Nephron progenitor cell (in vitro differentiated cells): ENCODE measurements around the gene CHST6.
"Not testable (repeated sequence)": the region's sequence is repeated elsewhere in the genome, so short reads cannot be mapped to it uniquely, and the experiment has no call there.

ENCODE experiments used
- DNase-seq: peaks from one replicate; pipeline ENCODE4 v3.0.0; 2021
- H3K27ac Mint-ChIP-seq: 2 replicates; pipeline ENCODE4 v1.8.0; 2021; ENCODE audit warnings: mild to moderate bottlenecking, moderate library complexity, mixed read lengths
- H3K27me3 Mint-ChIP-seq: 2 replicates; pipeline ENCODE4 v1.8.0; 2021; ENCODE audit warnings: mild to moderate bottlenecking, low read depth, mixed read lengths; ENCODE audit not compliant: poor library complexity
- H3K36me3 Mint-ChIP-seq: 2 replicates; pipeline ENCODE4 v1.8.0; 2021; ENCODE audit warnings: low read depth, mixed read lengths
- H3K4me1 Mint-ChIP-seq: 2 replicates; pipeline ENCODE4 v1.8.0; 2021; ENCODE audit warnings: mixed read lengths
- H3K4me3 Mint-ChIP-seq: 2 replicates; pipeline ENCODE4 v1.8.0; 2021; ENCODE audit warnings: mild to moderate bottlenecking, moderate library complexity, mixed read lengths
- H3K9me3 Mint-ChIP-seq: 2 replicates; pipeline ENCODE4 v1.8.0; 2021; ENCODE audit warnings: mild to moderate bottlenecking, moderate library complexity, mixed read lengths
- CTCF ChIP-seq: fragments of 200-600 bp; sonication (generic); IDR thresholded peaks from 2 replicates; pipeline ENCODE4 v1.5.0; 2021; ENCODE audit warnings: antibody characterized with exemption

The CHST6 gene

GRCh38 chr16:75506574-75506973 lies 11.3 kb upstream of the CHST6 start:
- no peak for DNase-seq
- H3K4me1 Mint-ChIP-seq = peaks cover 18% of the 10 kb centered on the region
- peak overlapping the region; percentile 74 for H3K27ac Mint-ChIP-seq
- no peak overlapping the region for H3K4me3 Mint-ChIP-seq
- no peak for TF ChIP-seq CTCF
- peaks cover 18% of the 10 kb centered on the region for H3K27me3 Mint-ChIP-seq
- H3K36me3 Mint-ChIP-seq = no peaks in the 10 kb centered on the region
- H3K9me3 Mint-ChIP-seq = no peaks in the 10 kb centered on the region

- no peak for DNase-seq
- no peak overlapping the region for H3K27ac Mint-ChIP-seq
- no peak overlapping the region for H3K4me3 Mint-ChIP-seq
- no peaks in the 10 kb centered on the region for H3K9me3 Mint-ChIP-seq
- TF ChIP-seq CTCF = no peak
- peaks cover 18% of the 10 kb centered on the region for H3K4me1 Mint-ChIP-seq
- H3K27me3 Mint-ChIP-seq = peaks cover 18% of the 10 kb centered on the region
- no peaks in the 10 kb centered on the region for H3K36me3 Mint-ChIP-seq
Observed at GRCh38 chr16:75506107-75506506, 10.9 kb upstream of the CHST6 start.

- H3K4me1 Mint-ChIP-seq = peaks cover 18% of the 10 kb centered on the region
- no peak overlapping the region for H3K27ac Mint-ChIP-seq
- TF ChIP-seq CTCF = no peak
- no peak for DNase-seq
- peaks cover 12% of the 10 kb centered on the region for H3K27me3 Mint-ChIP-seq
- no peaks in the 10 kb centered on the region for H3K9me3 Mint-ChIP-seq
- no peaks in the 10 kb centered on the region for H3K36me3 Mint-ChIP-seq
- H3K4me3 Mint-ChIP-seq = no peak overlapping the region
Observed at GRCh38 chr16:75503801-75504200, 8.6 kb upstream of the CHST6 start.

- Mint-ChIP-seq H3K4me3 (no peak overlapping the region), H3K4me1 (peaks cover 18% of the 10 kb centered on the region), H3K36me3 (no peaks in the 10 kb centered on the region), H3K27me3 (peaks cover 12% of the 10 kb centered on the region), H3K9me3 (no peaks in the 10 kb centered on the region), H3K27ac (no peak overlapping the region)
- DNase-seq = no peak
- no peak for TF ChIP-seq CTCF
Observed at GRCh38 chr16:75502916-75503605, 7.8 kb upstream of the CHST6 start.

GRCh38 chr16:75501820-75502219 lies 6.6 kb upstream of the CHST6 start:
- DNase-seq = not testable (repeated sequence)

GRCh38 chr16:75501359-75501758 lies 6.1 kb upstream of the CHST6 start:
- peaks cover 12% of the 10 kb centered on the region for H3K4me1 Mint-ChIP-seq
- H3K9me3 Mint-ChIP-seq = no peaks in the 10 kb centered on the region
- H3K27me3 Mint-ChIP-seq = peaks cover 10% of the 10 kb centered on the region
- DNase-seq = no peak
- H3K4me3 Mint-ChIP-seq = no peak overlapping the region
- H3K36me3 Mint-ChIP-seq = no peaks in the 10 kb centered on the region
- no peak for TF ChIP-seq CTCF
- no peak overlapping the region for H3K27ac Mint-ChIP-seq

More at GRCh38 chr16:75501820-75502219, 6.6 kb upstream of the CHST6 start:
- H3K27me3 Mint-ChIP-seq, H3K4me3 Mint-ChIP-seq, H3K36me3 Mint-ChIP-seq, H3K9me3 Mint-ChIP-seq, H3K27ac Mint-ChIP-seq: not testable (repeated sequence)
- peaks cover 17% of the 10 kb centered on the region for H3K4me1 Mint-ChIP-seq

GRCh38 chr16:75498605-75499322 lies 3.5 kb upstream of the CHST6 start:
- H3K27me3 Mint-ChIP-seq = peaks cover 16% of the 10 kb centered on the region
- not testable (repeated sequence) for H3K36me3 Mint-ChIP-seq, H3K27ac Mint-ChIP-seq, DNase-seq, H3K9me3 Mint-ChIP-seq, H3K4me3 Mint-ChIP-seq
- peaks cover 13% of the 10 kb centered on the region for H3K4me1 Mint-ChIP-seq
